Superior temporal gyrus (tissue), 1 donor: ENCODE data around the gene ANO7.
"Not testable (repeated sequence)": the region's sequence is repeated elsewhere in the genome, so short reads cannot be mapped to it uniquely, and the experiment has no call there.

Experiments
- DNase-seq: peaks from one replicate; pipeline ENCODE4 v3.0.0-alpha.2; 2016; ENCODE audit errors: extremely low spot score

Gene ANO7

GRCh38 chr2:241189856-241190201 lies 1.4 kb downstream of the ANO7 start:
- DNase-seq = no peak

- DNase-seq = no peak
Measured at GRCh38 chr2:241190291-241190981, 2.0 kb downstream of the ANO7 start.

GRCh38 chr2:241191081-241191480 lies 2.6 kb downstream of the ANO7 start:
- DNase-seq = no peak

DNA sequence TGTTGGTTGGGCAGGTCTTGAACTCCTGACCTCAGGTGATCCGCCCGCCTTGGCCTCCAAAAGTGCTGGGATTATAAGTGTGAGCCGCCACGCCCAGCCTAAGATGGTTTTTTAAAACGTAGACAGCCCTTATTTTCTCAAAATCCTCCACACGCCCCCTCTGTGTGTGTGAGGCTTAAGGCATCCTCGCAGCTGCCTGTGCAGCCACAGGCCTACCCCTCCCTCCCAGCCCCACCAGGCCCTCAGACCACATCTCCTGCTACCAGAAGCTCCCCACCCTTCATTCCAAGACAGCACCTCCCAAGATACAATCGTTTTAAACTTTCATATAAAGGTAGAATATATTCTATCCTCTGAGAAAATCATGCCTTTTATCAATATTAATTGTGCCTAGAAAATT lies 4.8 kb downstream of the ANO7 start:
- DNase-seq = no peak

DNA sequence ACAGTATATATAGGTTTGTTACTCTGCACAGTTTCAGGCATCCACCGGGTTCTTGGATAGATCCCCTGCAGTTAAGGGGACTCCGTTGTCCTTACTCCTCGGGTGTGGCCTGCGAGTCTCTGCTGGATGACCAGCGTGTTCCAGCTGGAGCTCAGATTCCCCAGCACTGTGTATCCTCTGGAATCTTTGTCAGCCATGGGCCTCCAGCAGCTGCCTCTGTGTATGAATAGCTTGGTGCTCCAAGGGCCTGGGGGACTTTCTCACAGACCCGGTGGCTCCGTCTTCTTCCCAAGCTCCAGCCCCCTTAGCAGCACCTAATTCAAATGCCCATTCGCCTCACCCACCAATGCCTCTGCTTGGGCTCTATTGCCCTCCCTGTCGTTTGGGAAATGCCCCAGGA lies 6.3 kb downstream of the ANO7 start:
- DNase-seq = no peak

DNA sequence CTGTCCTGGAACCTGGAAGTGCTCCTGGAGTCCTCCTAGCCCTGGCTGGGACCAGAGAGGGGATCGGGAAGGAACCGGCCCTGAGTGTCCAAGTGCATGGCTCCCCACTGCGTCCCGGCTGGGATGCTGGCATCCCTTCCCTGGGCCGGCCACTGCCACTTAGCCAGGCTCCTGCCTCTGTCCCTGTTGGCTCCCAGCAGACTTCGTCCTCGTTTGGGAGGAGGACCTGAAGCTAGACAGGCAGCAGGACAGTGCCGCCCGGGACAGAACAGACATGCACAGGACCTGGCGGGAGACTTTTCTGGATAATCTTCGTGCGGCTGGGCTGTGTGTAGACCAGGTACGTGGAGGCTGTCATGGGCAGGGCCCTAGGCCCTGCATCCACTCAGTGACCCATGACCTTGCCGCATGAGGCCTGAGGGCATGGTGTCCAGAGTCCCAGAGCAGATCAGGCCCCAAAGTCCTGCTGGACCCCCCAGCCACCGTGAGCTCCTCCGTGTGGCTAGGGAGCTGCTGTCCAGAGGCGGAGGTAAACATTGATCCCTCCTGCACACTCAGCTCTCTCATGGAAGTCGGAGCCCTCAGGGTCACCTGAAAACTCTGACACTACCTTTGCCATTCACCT lies 7.1 kb downstream of the ANO7 start:
- no peak for DNase-seq

DNA sequence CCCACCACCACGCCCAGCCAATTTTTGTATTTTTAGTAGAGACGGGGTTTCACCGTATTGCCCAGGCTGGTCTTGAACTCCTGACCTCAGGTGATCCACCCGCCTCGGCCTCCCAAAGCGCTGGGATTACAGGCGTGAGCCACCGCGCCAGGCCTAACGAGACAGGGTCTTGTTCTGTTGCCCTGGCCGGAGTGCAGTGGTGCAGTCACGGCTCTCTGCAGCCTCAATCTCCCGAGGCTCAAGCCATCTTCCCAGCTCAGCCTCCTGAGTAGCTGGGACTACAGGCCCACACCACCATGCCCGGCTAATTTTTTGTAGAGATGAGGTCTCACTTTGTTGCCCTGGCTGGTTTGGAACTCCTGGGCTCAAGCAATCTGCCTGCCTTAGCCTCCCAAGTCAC lies 8.8 kb downstream of the ANO7 start:
- not testable (repeated sequence) for DNase-seq

DNA sequence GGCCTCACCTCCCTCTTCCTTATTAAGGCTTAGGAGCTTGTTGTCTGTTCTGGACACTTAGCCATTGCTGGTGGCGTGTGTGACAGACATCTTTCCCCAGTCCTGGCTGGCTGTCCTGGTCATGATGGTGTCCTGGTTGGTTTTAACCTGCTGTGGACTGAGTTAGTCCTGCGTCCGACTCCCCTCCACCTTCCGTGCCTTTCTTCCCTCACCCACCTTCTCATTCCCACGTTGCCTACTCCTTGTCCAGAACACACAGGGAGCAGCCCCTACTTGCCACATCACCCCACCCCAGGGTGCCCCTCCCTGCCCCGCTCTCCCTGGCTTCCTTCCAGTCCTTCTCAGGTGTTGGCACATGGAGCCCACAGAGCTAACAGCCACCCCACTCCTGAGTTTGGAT lies 9.5 kb downstream of the ANO7 start:
- DNase-seq = no peak

GRCh38 chr2:241198381-241199279 lies 10.2 kb downstream of the ANO7 start:
- DNase-seq = no peak

GRCh38 chr2:241199286-241199685 lies 10.8 kb downstream of the ANO7 start:
- DNase-seq = no peak

- no peak for DNase-seq
Measured at GRCh38 chr2:241199897-241200821, 11.7 kb downstream of the ANO7 start.

- no peak for DNase-seq
Measured at GRCh38 chr2:241200822-241201395, 12.4 kb downstream of the ANO7 start.

GRCh38 chr2:241201445-241202267 lies 13.2 kb downstream of the ANO7 start:
- DNase-seq = no peak

GRCh38 chr2:241202268-241202585 lies 13.8 kb downstream of the ANO7 start:
- no peak for DNase-seq

- no peak for DNase-seq
Measured at GRCh38 chr2:241202681-241203080, 14.2 kb downstream of the ANO7 start.

GRCh38 chr2:241203218-241204009 lies 14.9 kb downstream of the ANO7 start:
- DNase-seq = no peak

GRCh38 chr2:241204010-241204384 lies 15.5 kb downstream of the ANO7 start:
- DNase-seq = no peak

DNA sequence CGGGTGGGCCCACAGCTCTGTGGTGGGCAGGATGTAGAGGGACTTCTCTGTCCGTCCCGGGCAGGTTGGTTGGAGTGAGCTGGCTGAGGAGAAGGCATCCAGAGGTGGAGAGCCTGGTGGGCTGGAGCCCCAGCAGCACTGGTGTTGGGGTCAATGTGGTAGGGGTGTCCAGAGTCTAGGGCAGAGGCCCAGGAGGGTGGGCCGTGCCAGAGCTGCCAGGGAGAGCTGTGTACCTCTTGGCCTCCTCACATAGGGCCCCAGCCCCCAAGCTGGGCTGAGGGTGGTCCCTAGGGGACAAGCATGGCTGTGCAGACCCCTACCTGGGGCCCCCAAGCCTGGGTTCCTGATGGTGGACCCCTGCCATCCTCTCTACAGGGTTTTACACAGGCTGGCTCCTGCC lies 16.0 kb downstream of the ANO7 start:
- no peak for DNase-seq

DNA sequence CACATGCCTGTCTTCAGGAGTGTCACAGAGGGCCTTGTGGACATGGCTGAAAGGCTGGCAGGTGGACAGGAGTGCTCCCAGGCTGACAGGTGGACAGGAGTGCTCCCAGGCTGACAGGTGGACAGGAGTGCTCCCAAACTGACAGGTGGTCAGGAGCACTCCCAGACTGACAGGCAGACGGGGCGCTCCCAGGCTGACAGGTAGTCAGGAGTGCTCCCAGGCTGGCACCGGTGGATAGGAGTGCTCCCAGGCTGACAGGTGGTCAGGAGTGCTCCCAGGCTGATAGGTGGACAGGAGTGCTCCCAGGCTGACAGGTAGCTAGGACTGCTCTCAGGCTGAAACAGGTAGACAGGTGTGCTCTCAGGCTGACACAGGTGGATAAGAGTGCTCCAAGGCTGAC lies 16.6 kb downstream of the ANO7 start:
- DNase-seq = no peak

DNA sequence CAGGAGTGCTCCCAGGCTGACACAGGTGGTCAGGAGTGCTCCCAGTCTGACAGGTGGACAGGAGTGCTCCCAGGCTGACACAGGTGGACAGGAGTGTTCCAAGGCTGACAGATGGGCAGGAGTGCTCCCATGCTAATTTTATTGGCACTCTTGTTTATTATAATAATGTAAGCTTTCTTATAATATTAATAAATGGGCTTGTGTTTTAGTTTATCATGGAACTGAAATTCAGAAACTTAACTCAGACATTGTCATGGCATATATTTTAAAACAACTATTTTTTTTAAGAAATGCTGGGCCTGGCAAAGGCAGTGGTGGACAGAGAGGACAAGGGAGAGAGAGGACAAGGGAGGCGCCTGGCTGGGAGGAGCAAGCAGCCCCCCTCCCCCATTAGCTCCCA lies 18.7 kb downstream of the ANO7 start:
- DNase-seq = no peak
